Activated CD4-positive, alpha-beta memory T cell treated with anti-CD3 and anti-CD28 coated beads for 36 hours (primary cell): Measurements from ENCODE around the gene PIEZO1. TPM values are rescaled to one million over a fixed set of nuclear protein-coding genes. Genes with fewer than 3 reads are reported as not detected.

Experiments
- CTCF ChIA-PET: fragments of 350-600 bp; sonication (Branson Sonifier 250); formaldehyde crosslinking; loops from one replicate; lab custom pipeline; 2021; ENCODE audit warnings: antibody characterized with exemption, inconsistent platforms; lab: Charles Lee
- POLR2A ChIA-PET: fragments of 350-600 bp; sonication (Branson Sonifier 250); formaldehyde crosslinking; loops from one replicate; lab custom pipeline; 2021; ENCODE audit warnings: antibody characterized with exemption; lab: Charles Lee
- DNase-seq: peaks from one replicate; pipeline ENCODE4 v3.0.0-alpha.2; 2020
- H3K27ac Mint-ChIP-seq: one replicate; pipeline ENCODE4 v1.8.0; 2021; ENCODE audit warnings: mixed read lengths
- H3K27me3 Mint-ChIP-seq: one replicate; pipeline ENCODE4 v1.8.0; 2021; ENCODE audit warnings: mixed read lengths
- H3K36me3 Mint-ChIP-seq: one replicate; pipeline ENCODE4 v1.8.0; 2021; ENCODE audit warnings: mixed read lengths
- H3K4me1 Mint-ChIP-seq: one replicate; pipeline ENCODE4 v1.8.0; 2021; ENCODE audit warnings: low read depth, mixed read lengths
- H3K4me3 Mint-ChIP-seq: one replicate; pipeline ENCODE4 v1.8.0; 2021; ENCODE audit warnings: mild to moderate bottlenecking, mixed read lengths
- H3K9me3 Mint-ChIP-seq: one replicate; pipeline ENCODE4 v1.8.0; 2021; ENCODE audit warnings: mixed read lengths
- intact Hi-C: fragments of 100-400 bp; cut with micrococcal nuclease; formaldehyde crosslinking; loops from one replicate; pipeline ENCODE4 v1.15.1; 2023
- total RNA-seq, 2 experiments: library from RNA; stranded (reverse); gene quantifications; one replicate each; pipeline ENCODE4 v1.2.3, GENCODE V29; 2021

PIEZO1 gene
- total RNA-seq, 2 experiments from 2014 or later: 221 to 234 TPM

GRCh38 chr16:88809068-88809675, 24.2 kb upstream of the PIEZO1 start:
- Mint-ChIP-seq H3K36me3 (peaks cover 59% of the 10 kb centered on the region), H3K27ac (peak overlapping the region; percentile 89), H3K27me3 (no peaks in the 10 kb centered on the region), H3K9me3 (no peaks in the 10 kb centered on the region), H3K4me1 (peaks cover 30% of the 10 kb centered on the region), H3K4me3 (peak overlapping the region; percentile 59)
- ChIA-PET CTCF (interaction anchor here (1.1 to 5.2 kb wide), 3 partner anchors 49 to 1101 kb away, joined by 4 to 39 read pairs (median 29); partner anchors contain the start of genes GALNS and TRAPPC2L), POLR2A (interaction anchor here (0.6 to 6.9 kb wide), 7 partner anchors 10 to 218 kb away, joined by 3 to 81 read pairs (median 10); partner anchors contain the start of genes GALNS, PIEZO1 and TRAPPC2L)
- no peak for DNase-seq
- intact Hi-C loops: no loop called here

GRCh38 chr16:88807626-88808453, 22.8 kb upstream of the PIEZO1 start:
- Mint-ChIP-seq H3K9me3 (no peaks in the 10 kb centered on the region), H3K27me3 (no peaks in the 10 kb centered on the region), H3K4me3 (peak overlapping the region; percentile 29), H3K27ac (peak overlapping the region; percentile 45), H3K4me1 (peaks cover 30% of the 10 kb centered on the region), H3K36me3 (peaks cover 60% of the 10 kb centered on the region)
- no peak for DNase-seq
- intact Hi-C loops: no loop called here
- POLR2A ChIA-PET: interaction anchor here (1.1 to 6.9 kb wide), 2 partner anchors 25 to 175 kb away, joined by 3 to 81 read pairs; partner anchors contain the start of gene PIEZO1
- CTCF ChIA-PET: no interaction called here

GRCh38 chr16:88807142-88807625, 22.2 kb upstream of the PIEZO1 start:
- Mint-ChIP-seq H3K27ac (peak overlapping the region; percentile 33), H3K4me1 (peaks cover 26% of the 10 kb centered on the region), H3K36me3 (peaks cover 61% of the 10 kb centered on the region), H3K4me3 (no peak overlapping the region), H3K27me3 (no peaks in the 10 kb centered on the region), H3K9me3 (no peaks in the 10 kb centered on the region)
- intact Hi-C loops: no loop called here
- ChIA-PET CTCF (interaction anchor here (0.8 kb wide), 1 partner anchor 27 kb away, joined by 4 read pairs; no protein-coding TSS in a partner anchor), POLR2A (interaction anchor here (6.9 kb wide), 1 partner anchor 25 kb away, joined by 81 read pairs; the partner anchor contains the start of gene PIEZO1)
- no peak for DNase-seq

GRCh38 chr16:88806491-88807111, 21.6 kb upstream of the PIEZO1 start:
- H3K4me1 Mint-ChIP-seq: peaks cover 29% of the 10 kb centered on the region
- POLR2A ChIA-PET: interaction anchor here (0.6 to 6.9 kb wide), 4 partner anchors 24 to 103 kb away, joined by 3 to 81 read pairs (median 3); partner anchors contain the start of gene PIEZO1
- intact Hi-C loops: no loop called here

GRCh38 chr16:88805887-88806393, 20.9 kb upstream of the PIEZO1 start:
- intact Hi-C loops: no loop called here
- Mint-ChIP-seq H3K36me3 (peaks cover 60% of the 10 kb centered on the region), H3K27ac (no peak overlapping the region), H3K27me3 (no peaks in the 10 kb centered on the region), H3K9me3 (no peaks in the 10 kb centered on the region), H3K4me3 (peak overlapping the region; percentile 37), H3K4me1 (peaks cover 33% of the 10 kb centered on the region)
- POLR2A ChIA-PET: interaction anchor here (0.6 to 1.2 kb wide), 4 partner anchors 22 to 102 kb away, joined by 3 read pairs; no protein-coding TSS in a partner anchor
- CTCF ChIA-PET: no interaction called here
- DNase-seq: no peak

More at GRCh38 chr16:88806491-88807111, 21.6 kb upstream of the PIEZO1 start:
- no peaks in the 10 kb centered on the region for H3K27me3 Mint-ChIP-seq
- H3K9me3 Mint-ChIP-seq: no peaks in the 10 kb centered on the region
- no peak for DNase-seq
- no peak overlapping the region for H3K27ac Mint-ChIP-seq
- CTCF ChIA-PET: interaction anchor here (0.8 kb wide), 1 partner anchor 26 kb away, joined by 4 read pairs; no protein-coding TSS in a partner anchor
- peaks cover 61% of the 10 kb centered on the region for H3K36me3 Mint-ChIP-seq
- H3K4me3 Mint-ChIP-seq: peak overlapping the region; percentile 37

- H3K36me3 Mint-ChIP-seq: peaks cover 54% of the 10 kb centered on the region
- no peaks in the 10 kb centered on the region for H3K9me3 Mint-ChIP-seq
- H3K4me3 Mint-ChIP-seq: peak overlapping the region; percentile 80
- ChIA-PET POLR2A (interaction anchor here (0.6 kb wide), 2 partner anchors 22 to 180 kb away, joined by 3 read pairs; no protein-coding TSS in a partner anchor), CTCF (no interaction called here)
- peaks cover 39% of the 10 kb centered on the region for H3K4me1 Mint-ChIP-seq
- no peaks in the 10 kb centered on the region for H3K27me3 Mint-ChIP-seq
- intact Hi-C loops: no loop called here
- H3K27ac Mint-ChIP-seq: no peak overlapping the region
- no peak for DNase-seq
Observed at GRCh38 chr16:88805340-88805715, 20.3 kb upstream of the PIEZO1 start.

GRCh38 chr16:88804552-88805339, 19.7 kb upstream of the PIEZO1 start:
- CTCF ChIA-PET: interaction anchor here (0.8 to 1.2 kb wide), 2 partner anchors 14 to 67 kb away, joined by 3 read pairs; no protein-coding TSS in a partner anchor
- no peaks in the 10 kb centered on the region for H3K27me3 Mint-ChIP-seq
- H3K36me3 Mint-ChIP-seq: peaks cover 49% of the 10 kb centered on the region
- DNase-seq: peak; percentile 63
- peak overlapping the region; percentile 80 for H3K4me3 Mint-ChIP-seq
- peaks cover 36% of the 10 kb centered on the region for H3K4me1 Mint-ChIP-seq
- POLR2A ChIA-PET: interaction anchor here (0.6 kb wide), 1 partner anchor 180 kb away, joined by 3 read pairs; no protein-coding TSS in a partner anchor
- H3K27ac Mint-ChIP-seq: peak overlapping the region; percentile 54
- no peaks in the 10 kb centered on the region for H3K9me3 Mint-ChIP-seq
- intact Hi-C loops: loop anchor here (5.0 kb wide), 1 partner anchor 97 kb away; the partner anchor contains the start of genes CTU2 and RNF166

- Mint-ChIP-seq H3K27ac (peak overlapping the region; percentile 54), H3K4me3 (peak overlapping the region; percentile 80), H3K9me3 (no peaks in the 10 kb centered on the region), H3K36me3 (peaks cover 44% of the 10 kb centered on the region), H3K27me3 (no peaks in the 10 kb centered on the region), H3K4me1 (peaks cover 31% of the 10 kb centered on the region)
- intact Hi-C loops: loop anchor here (5.0 kb wide), 1 partner anchor 97 kb away; the partner anchor contains the start of genes CTU2 and RNF166
- no peak for DNase-seq
- ChIA-PET CTCF (interaction anchor here (0.8 to 1.2 kb wide), 2 partner anchors 15 to 67 kb away, joined by 3 read pairs; no protein-coding TSS in a partner anchor), POLR2A (no interaction called here)
Observed at GRCh38 chr16:88804173-88804551, 19.1 kb upstream of the PIEZO1 start.

- Mint-ChIP-seq H3K9me3 (no peaks in the 10 kb centered on the region), H3K4me3 (peak within 1 kb of the TSS; percentile 84), H3K36me3 (peaks cover 41% of the 10 kb centered on the region), H3K27ac (peak within 1 kb of the TSS; percentile 91), H3K27me3 (no peaks in the 10 kb centered on the region), H3K4me1 (peaks cover 27% of the 10 kb centered on the region)
- ChIA-PET CTCF (interaction anchor here (0.8 to 1.2 kb wide), 4 partner anchors 8 to 66 kb away, joined by 3 to 7 read pairs (median 4); partner anchors contain the start of genes APRT and PIEZO1), POLR2A (interaction anchor here (0.6 to 1.8 kb wide), 6 partner anchors 7 to 54 kb away, joined by 4 to 10 read pairs (median 4); partner anchors contain the start of gene APRT)
- peak; percentile 90 for DNase-seq
- intact Hi-C loops: loop anchor here (1.0 to 5.0 kb wide), 2 partner anchors 9 to 96 kb away; partner anchors contain the start of genes CTU2 and RNF166
Observed at GRCh38 chr16:88803264-88803987, 18.4 kb upstream of the PIEZO1 start, which contains the start of gene CDT1. Gene CDT1 (plus strand): TSS chr16:88803789. CDS start chr16:88803832, 43 bp downstream.
